AG04449 (cell line): ENCODE data around the gene RNF115.

Experiments
- CTCF ChIA-PET: fragments of 350-600 bp; formaldehyde crosslinking; extraction: SDS; loops from one replicate; lab custom pipeline; 2021; ENCODE audit warnings: antibody characterized with exemption; lab: Yijun Ruan, JAX
- POLR2A ChIA-PET: fragments of 400-600, 350-600 bp; formaldehyde crosslinking; extraction: SDS; loops from one replicate; lab custom pipeline; 2020; ENCODE audit warnings: antibody characterized with exemption, inconsistent platforms; lab: Yijun Ruan, JAX
- DNase-seq: peaks from one replicate; pipeline ENCODE4 v3.0.0-alpha.2; 2010; ENCODE audit warnings: low read depth, low spot score
- H3K4me3 ChIP-seq: 2 replicates; pipeline ENCODE4 v1.5.1; 2011; ENCODE audit warnings: low read depth, mild to moderate bottlenecking, control low read depth, low read length
- TF ChIP-seq, protein P1 (sequence below): IDR thresholded peaks from one replicate; pipeline ENCODE4 v1.5.1; 2011; ENCODE audit warnings: mild to moderate bottlenecking, moderate library complexity, low read length, control low read depth, inconsistent platforms; ENCODE audit not compliant: insufficient read depth; ENCODE audit errors: missing control alignments

The RNF115 gene

DNA sequence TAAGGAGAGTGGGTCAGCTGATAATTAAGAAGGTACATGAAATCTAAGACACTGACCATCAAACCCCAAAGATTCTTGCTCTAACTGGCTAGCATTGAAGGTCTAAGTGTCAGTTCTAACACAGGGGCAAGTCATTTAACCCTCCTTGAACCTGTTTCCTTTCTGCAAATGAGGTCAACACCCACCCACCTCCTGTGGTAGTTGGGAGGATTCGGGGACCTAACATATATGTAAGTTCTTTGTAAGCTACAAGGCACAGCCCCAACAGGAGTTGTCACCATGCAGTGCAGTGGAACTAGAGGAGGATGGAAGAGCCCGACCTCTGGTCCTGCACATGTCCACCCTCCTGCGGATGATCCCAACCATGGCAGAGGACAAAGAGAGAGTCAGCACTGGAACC is 23.9 kb upstream of the RNF115 start:
- CTCF ChIA-PET, result interaction anchor here (0.8 to 10.9 kb wide), 12 partner anchors 10 to 165 kb away, joined by 3 to 252 read pairs (median 45); partner anchors contain the start of genes ITGA10, PIAS3, POLR3C and RNF115
- POLR2A ChIA-PET, result interaction anchor here (7.5 kb wide), 1 partner anchor 11 kb away, joined by 80 read pairs; the partner anchor contains the start of gene PIAS3
- TF ChIP-seq, protein P1, sequence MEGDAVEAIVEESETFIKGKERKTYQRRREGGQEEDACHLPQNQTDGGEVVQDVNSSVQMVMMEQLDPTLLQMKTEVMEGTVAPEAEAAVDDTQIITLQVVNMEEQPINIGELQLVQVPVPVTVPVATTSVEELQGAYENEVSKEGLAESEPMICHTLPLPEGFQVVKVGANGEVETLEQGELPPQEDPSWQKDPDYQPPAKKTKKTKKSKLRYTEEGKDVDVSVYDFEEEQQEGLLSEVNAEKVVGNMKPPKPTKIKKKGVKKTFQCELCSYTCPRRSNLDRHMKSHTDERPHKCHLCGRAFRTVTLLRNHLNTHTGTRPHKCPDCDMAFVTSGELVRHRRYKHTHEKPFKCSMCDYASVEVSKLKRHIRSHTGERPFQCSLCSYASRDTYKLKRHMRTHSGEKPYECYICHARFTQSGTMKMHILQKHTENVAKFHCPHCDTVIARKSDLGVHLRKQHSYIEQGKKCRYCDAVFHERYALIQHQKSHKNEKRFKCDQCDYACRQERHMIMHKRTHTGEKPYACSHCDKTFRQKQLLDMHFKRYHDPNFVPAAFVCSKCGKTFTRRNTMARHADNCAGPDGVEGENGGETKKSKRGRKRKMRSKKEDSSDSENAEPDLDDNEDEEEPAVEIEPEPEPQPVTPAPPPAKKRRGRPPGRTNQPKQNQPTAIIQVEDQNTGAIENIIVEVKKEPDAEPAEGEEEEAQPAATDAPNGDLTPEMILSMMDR, result no peak

DNA sequence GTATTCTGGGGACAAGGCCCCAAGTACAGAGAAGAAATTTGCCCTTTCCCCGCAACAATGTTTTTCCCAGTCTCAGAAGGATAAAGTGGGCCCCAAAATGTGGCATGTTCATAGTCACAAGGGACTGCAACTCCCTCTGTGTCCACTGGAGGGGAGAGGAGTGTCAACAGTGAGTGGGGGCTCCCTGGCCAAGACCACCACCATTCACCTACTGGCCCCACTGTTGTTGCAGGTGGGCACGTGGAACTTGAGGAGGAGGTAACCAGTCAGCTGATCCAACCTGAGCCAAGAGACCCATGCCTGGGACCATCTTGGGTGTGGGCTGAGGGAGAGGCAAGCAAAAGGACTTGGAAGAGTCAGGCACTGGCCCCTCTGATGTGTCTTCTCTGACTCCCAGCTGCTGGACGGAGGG is 22.3 kb upstream of the RNF115 start:
- peak overlapping the region; percentile 70 for H3K4me3 ChIP-seq
- POLR2A ChIA-PET, result interaction anchor here (0.9 to 7.5 kb wide), 6 partner anchors 13 to 172 kb away, joined by 3 to 80 read pairs (median 4); partner anchors contain the start of genes PIAS3, POLR3C and RNF115
- DNase-seq, result no peak
- CTCF ChIA-PET, result interaction anchor here (1.0 to 10.9 kb wide), 20 partner anchors 8 to 193 kb away, joined by 4 to 252 read pairs (median 12); partner anchors contain the start of genes ITGA10, PEX11B, PIAS3 and POLR3C
- TF ChIP-seq, protein P1, result peak; percentile 64

More for the DNA sequence above, 23.9 kb upstream of the RNF115 start:
- no peak for DNase-seq
- no peak overlapping the region for H3K4me3 ChIP-seq

DNA sequence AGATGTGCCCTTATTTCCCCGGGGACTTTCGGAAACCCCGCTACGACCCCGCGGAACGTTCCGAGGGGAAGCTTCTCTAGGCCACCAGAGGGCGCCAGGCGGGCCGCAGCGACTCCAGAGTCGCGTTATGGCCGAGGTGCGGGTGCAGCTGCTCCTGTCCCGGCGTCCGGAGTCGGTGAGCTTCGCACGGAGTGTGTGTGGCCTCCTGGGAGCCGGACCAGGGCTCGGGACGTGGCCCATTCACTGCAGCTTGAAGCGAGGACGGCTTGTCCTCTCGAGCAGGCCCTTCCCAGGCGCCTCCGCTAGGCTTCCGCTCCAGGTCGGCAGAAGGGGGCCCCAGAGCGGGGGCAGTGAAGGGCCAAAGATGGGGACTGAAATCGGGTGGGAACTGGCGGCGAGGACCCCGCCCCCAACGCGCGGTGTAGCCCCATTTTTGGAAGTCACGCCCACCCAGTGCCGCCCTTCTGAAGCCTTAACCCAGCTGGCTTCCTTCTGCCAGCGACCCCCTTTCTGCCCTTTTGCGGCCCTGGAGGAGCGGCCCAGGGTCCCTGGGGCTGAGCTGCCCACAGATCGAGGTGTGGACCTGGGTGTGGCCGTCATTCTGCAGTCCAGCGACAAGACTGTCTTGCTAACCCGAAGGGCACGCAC is 21.7 kb upstream of the RNF115 start, which contains the start of gene NUDT17:
Gene NUDT17 (plus strand): TSS at position 117 of the 648 bp plus-strand sequence. CDS start 11 bp downstream, at position 128.
- ChIA-PET CTCF (interaction anchor here (0.7 to 10.9 kb wide), 46 partner anchors 7 to 202 kb away, joined by 3 to 252 read pairs (median 4); partner anchors contain the start of genes ANKRD34A, ANKRD35, ITGA10 and PEX11B), POLR2A (interaction anchor here (0.5 to 7.5 kb wide), 8 partner anchors 11 to 171 kb away, joined by 3 to 80 read pairs (median 4); partner anchors contain the start of genes PIAS3, POLR3C and RNF115)
- peak within 1 kb of the TSS; percentile 70 for H3K4me3 ChIP-seq
- no peak for DNase-seq
- TF ChIP-seq, protein P1, result peak; percentile 94

- no peak for DNase-seq
- ChIA-PET POLR2A (interaction anchor here (0.6 to 7.5 kb wide), 6 partner anchors 14 to 82 kb away, joined by 3 to 80 read pairs (median 4); partner anchors contain the start of genes PIAS3, POLR3C, RBM8A and RNF115), CTCF (interaction anchor here (0.7 to 10.9 kb wide), 44 partner anchors 11 to 203 kb away, joined by 3 to 252 read pairs (median 4); partner anchors contain the start of genes ANKRD34A, ANKRD35, ITGA10 and PEX11B)
- peak overlapping the region; percentile 70 for H3K4me3 ChIP-seq
- TF ChIP-seq, protein P1, result no peak
Measured at GRCh38 chr1:145845144-145845513, 21.2 kb upstream of the RNF115 start.

GRCh38 chr1:145843031-145843430 is 19.1 kb upstream of the RNF115 start:
- H3K4me3 ChIP-seq, result no peak overlapping the region
- POLR2A ChIA-PET, result interaction anchor here (0.5 to 0.9 kb wide), 3 partner anchors 16 to 64 kb away, joined by 3 to 4 read pairs (median 4); partner anchors contain the start of gene PIAS3
- TF ChIP-seq, protein P1, result no peak
- CTCF ChIA-PET, result interaction anchor here (0.8 to 10.9 kb wide), 7 partner anchors 9 to 170 kb away, joined by 3 to 252 read pairs (median 136); partner anchors contain the start of genes ITGA10, PIAS3, POLR3C and RBM8A
- no peak for DNase-seq
